ENCODE results near the gene TMEM14C. TPM values are rescaled to one million over a fixed set of nuclear protein-coding genes. Genes with fewer than 3 reads are reported as not detected.

TMEM14C gene
- 100 to 1,000 TPM; 123 to 133 TPM for total RNA-seq

GRCh38 chr6:10722820-10723566 lies at the start of gene TMEM14C:
TSS of gene TMEM14C (plus strand) at chr6:10723070. CDS start at chr6:10724614, 1,544 bp downstream.
- TF ChIP-seq CTCF (IDR thresholded peaks at IDR 0.05) = no peak
- peak within 1 kb of the TSS; percentile 72 to 75 for H3K4me3 ChIP-seq
- DNase-seq (ENCODE audit: low spot score) = peak; percentile 98
- peaks cover 23% of the 10 kb centered on the region for H3K36me3 ChIP-seq
- peaks cover 0 to 36% of the 10 kb centered on the region in 2 donors for H3K4me1 ChIP-seq
- no peaks in the 10 kb centered on the region for H3K27me3 ChIP-seq
- peak within 1 kb of the TSS; percentile 85 to 90 for H3K27ac ChIP-seq
- no peaks in the 10 kb centered on the region for H3K9me3 ChIP-seq

- Histone ChIP-seq H3K36me3 (no peaks in the 10 kb centered on the region), H3K4me3 (no peak overlapping the region), H3K9me3 (no peaks in the 10 kb centered on the region), H3K27ac (no peak overlapping the region), H3K4me1 (no peaks in the 10 kb centered on the region), H3K27me3 (no peaks in the 10 kb centered on the region)
- DNase-seq (ENCODE audit: low spot score) = no peak
- no peak for TF ChIP-seq CTCF (IDR thresholded peaks at IDR 0.05)
These were observed 46.5 kb upstream of the TMEM14C start for GRCh38 chr6:10676403-10676802.

DNA sequence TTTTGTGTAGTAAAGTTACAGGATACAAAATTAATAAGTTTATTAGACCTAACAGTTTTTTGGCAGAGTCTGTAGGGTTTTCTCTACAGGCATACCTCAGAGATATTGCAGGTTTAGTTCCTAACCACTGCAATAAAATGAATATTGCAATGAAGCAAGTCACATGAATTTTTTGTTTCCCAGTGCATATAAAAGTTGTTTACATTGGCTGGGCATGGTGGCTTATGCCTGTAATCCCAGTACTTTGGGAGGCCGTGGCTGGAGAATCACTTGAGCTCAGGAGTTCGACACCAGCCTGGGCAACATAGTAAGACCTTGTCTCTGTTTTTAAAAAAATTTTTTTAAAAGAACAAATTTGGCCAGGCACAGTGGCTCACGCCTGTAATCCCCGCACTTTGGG lies 44.4 kb upstream of the TMEM14C start:
- Histone ChIP-seq H3K4me1 (no peaks in the 10 kb centered on the region), H3K27ac (no peak overlapping the region)
- no peak for DNase-seq (ENCODE audit: low spot score)

DNA sequence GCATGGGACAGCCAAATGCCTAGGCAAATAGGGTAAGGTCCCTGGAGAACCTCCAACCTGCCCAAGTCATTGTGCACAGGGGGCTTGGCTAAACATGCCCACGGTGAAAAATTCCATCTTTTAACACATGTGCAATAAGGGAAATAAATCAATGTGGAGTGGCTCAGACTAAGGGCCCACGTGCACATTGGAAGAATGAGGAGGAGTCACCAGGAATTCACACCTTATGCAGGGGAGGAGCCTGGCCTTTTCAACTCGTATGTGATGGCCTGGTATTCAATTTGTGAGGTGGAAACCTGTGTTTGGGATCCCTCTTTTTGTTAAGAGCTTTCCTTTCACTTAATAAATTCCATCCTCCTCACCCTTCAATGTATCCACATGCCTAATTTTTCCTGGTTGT lies 41.1 kb upstream of the TMEM14C start:
- H3K27me3 ChIP-seq = no peaks in the 10 kb centered on the region
- H3K27ac ChIP-seq = no peak overlapping the region
- H3K9me3 ChIP-seq = no peaks in the 10 kb centered on the region
- H3K4me3 ChIP-seq = no peak overlapping the region
- DNase-seq (ENCODE audit: low spot score) = no peak
- no peaks in the 10 kb centered on the region for H3K4me1 ChIP-seq
- H3K36me3 ChIP-seq = no peaks in the 10 kb centered on the region
- no peak for TF ChIP-seq CTCF (IDR thresholded peaks at IDR 0.05)

More for the DNA sequence above, 44.4 kb upstream of the TMEM14C start:
- Histone ChIP-seq H3K27me3 (no peaks in the 10 kb centered on the region), H3K4me3 (no peak overlapping the region), H3K9me3 (no peaks in the 10 kb centered on the region), H3K36me3 (no peaks in the 10 kb centered on the region)
- no peak for TF ChIP-seq CTCF (IDR thresholded peaks at IDR 0.05)

GRCh38 chr6:10682355-10682988 lies 40.4 kb upstream of the TMEM14C start:
- no peak for TF ChIP-seq CTCF (IDR thresholded peaks at IDR 0.05)
- Histone ChIP-seq H3K4me3 (no peak overlapping the region), H3K27me3 (no peaks in the 10 kb centered on the region), H3K9me3 (no peaks in the 10 kb centered on the region), H3K27ac (no peak overlapping the region), H3K36me3 (no peaks in the 10 kb centered on the region), H3K4me1 (no peaks in the 10 kb centered on the region)
- no peak for DNase-seq (ENCODE audit: low spot score)

All from right atrium auricular region (tissue), 2 donors.